ENCODE measurements around the gene WDR90. TPM values are rescaled to one million over a fixed set of nuclear protein-coding genes. Genes with fewer than 3 reads are reported as not detected.

WDR90 gene
- total RNA-seq, 4 donors from 2014 or later: 8.2 to 22.7 (median 16.5) TPM

GRCh38 chr16:637081-638018, 11.8 kb upstream of the WDR90 start:
- 39% methylated on average over 18 of the region's 53 CpGs for WGBS
- no peaks in the 10 kb centered on the region for H3K9me3 ChIP-seq
- intact Hi-C loops (cut with DNase I): loop anchor here (5.0 kb wide), 2 partner anchors 50 to 235 kb away; partner anchors contain the start of gene DECR2
- peak overlapping the region; percentile 93 to 98 (median 95) for H3K27ac ChIP-seq (replicated peaks in 1 of 4)
- TF ChIP-seq CTCF (IDR thresholded peaks at IDR 0.05) (no peak), POLR2AphosphoS5 (IDR thresholded peaks at IDR 0.05) (no peak), EP300 (IDR thresholded peaks at IDR 0.05) (no peak), POLR2A (IDR thresholded peaks at IDR 0.05; ENCODE audit: low read depth) (no peak)
- peaks cover 23 to 57% (median 45%) of the 10 kb centered on the region in 4 donors for H3K4me1 ChIP-seq
- DNase-seq (ENCODE audit: extremely low spot score): peak; percentile 98
- peaks cover 0 to 8% (median 0%) of the 10 kb centered on the region in 4 donors for H3K27me3 ChIP-seq
- H3K36me3 ChIP-seq: peaks cover 10 to 24% (median 19%) of the 10 kb centered on the region in 4 donors
- H3K4me3 ChIP-seq: peak overlapping the region; percentile 66 to 91 (median 82)

GRCh38 chr16:638034-638543, 11.1 kb upstream of the WDR90 start:
- H3K27ac ChIP-seq (replicated peaks in 1 of 4): peak overlapping the region; percentile 81 to 97 (median 93)
- WGBS: 96% methylated on average over 4 of the region's 15 CpGs
- TF ChIP-seq EP300 (IDR thresholded peaks at IDR 0.05): no peak
- TF ChIP-seq POLR2AphosphoS5 (IDR thresholded peaks at IDR 0.05): no peak
- TF ChIP-seq CTCF (IDR thresholded peaks at IDR 0.05): no peak
- TF ChIP-seq POLR2A (IDR thresholded peaks at IDR 0.05; ENCODE audit: low read depth): no peak

GRCh38 chr16:638836-639235, 10.3 kb upstream of the WDR90 start:
- Histone ChIP-seq H3K36me3 (peaks cover 0 to 9% (median 6%) of the 10 kb centered on the region in 4 donors), H3K4me1 (peaks cover 33 to 72% (median 60%) of the 10 kb centered on the region in 4 donors), H3K9me3 (no peaks in the 10 kb centered on the region), H3K4me3 (no peak overlapping the region), H3K27ac (replicated peaks in 1 of 4) (peak overlapping the region in 2 of 4 donors; percentile 35 to 93), H3K27me3 (no peaks in the 10 kb centered on the region)
- intact Hi-C loops (cut with DNase I): loop anchor here (5.0 kb wide), 2 partner anchors 52 to 237 kb away; partner anchors contain the start of gene DECR2
- no peak for DNase-seq (ENCODE audit: extremely low spot score)
- TF ChIP-seq CTCF (IDR thresholded peaks at IDR 0.05) (no peak), POLR2AphosphoS5 (IDR thresholded peaks at IDR 0.05) (no peak), EP300 (IDR thresholded peaks at IDR 0.05) (no peak), POLR2A (IDR thresholded peaks at IDR 0.05; ENCODE audit: low read depth) (no peak)
- 80% methylated on average over 9 of the region's 9 CpGs for WGBS

More at GRCh38 chr16:638034-638543, 11.1 kb upstream of the WDR90 start:
- H3K27me3 ChIP-seq: peaks cover 0 to under 1% (median 0%) of the 10 kb centered on the region in 4 donors
- H3K36me3 ChIP-seq: peaks cover 7 to 17% (median 14%) of the 10 kb centered on the region in 4 donors
- intact Hi-C loops (cut with DNase I): loop anchor here (5.0 kb wide), 2 partner anchors 51 to 236 kb away; partner anchors contain the start of gene DECR2
- no peak overlapping the region for H3K4me3 ChIP-seq
- peaks cover 31 to 64% (median 52%) of the 10 kb centered on the region in 4 donors for H3K4me1 ChIP-seq
- no peak for DNase-seq (ENCODE audit: extremely low spot score)
- no peaks in the 10 kb centered on the region for H3K9me3 ChIP-seq

- intact Hi-C loops (cut with DNase I): no loop called here
- Histone ChIP-seq H3K36me3 (no peaks in the 10 kb centered on the region), H3K4me1 (peaks cover 31 to 75% (median 57%) of the 10 kb centered on the region in 4 donors), H3K27me3 (no peaks in the 10 kb centered on the region), H3K9me3 (no peaks in the 10 kb centered on the region), H3K4me3 (peak overlapping the region in 1 of 4 donors; percentile 95), H3K27ac (replicated peaks in 1 of 4) (peak overlapping the region; percentile 80 to 94 (median 92))
- WGBS: 96% methylated on average over 3 of the region's 5 CpGs
- DNase-seq (ENCODE audit: extremely low spot score): no peak
- TF ChIP-seq POLR2AphosphoS5 (IDR thresholded peaks at IDR 0.05): no peak
- TF ChIP-seq CTCF (IDR thresholded peaks at IDR 0.05): no peak
- TF ChIP-seq EP300 (IDR thresholded peaks at IDR 0.05): no peak
- no peak for TF ChIP-seq POLR2A (IDR thresholded peaks at IDR 0.05; ENCODE audit: low read depth)
Measured at GRCh38 chr16:640614-641013, 8.6 kb upstream of the WDR90 start.

Data from esophagus muscularis mucosa (tissue), 4 donors.